GM21619 (cell line): ENCODE results near the gene SNX7.

ENCODE experiments used
- ATAC-seq: cut with Tn5 transposase; IDR thresholded peaks from one replicate; pipeline ENCODE4 v1.9.1; 2021; ENCODE audit not compliant: unreplicated experiment

The SNX7 gene

DNA sequence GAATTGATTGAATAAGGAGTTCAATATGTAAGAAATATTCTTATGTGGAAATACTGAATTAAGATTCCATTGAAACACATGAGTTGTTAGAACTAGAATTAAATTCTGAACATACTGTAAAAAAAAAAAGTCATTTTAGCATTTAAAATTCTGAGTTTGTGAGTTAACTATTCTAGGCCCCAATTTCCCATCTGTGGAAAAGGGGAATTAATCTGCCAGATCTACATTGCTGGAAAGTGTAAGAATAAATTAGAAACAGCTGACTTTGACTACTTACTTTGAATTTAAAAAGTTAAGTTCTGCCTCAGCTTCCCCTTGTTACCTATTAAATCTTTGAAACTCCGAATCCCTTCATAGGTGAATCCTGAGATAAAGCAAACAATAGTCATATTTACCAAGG, 103.0 kb downstream of the SNX7 start:
- no peak for ATAC-seq

DNA sequence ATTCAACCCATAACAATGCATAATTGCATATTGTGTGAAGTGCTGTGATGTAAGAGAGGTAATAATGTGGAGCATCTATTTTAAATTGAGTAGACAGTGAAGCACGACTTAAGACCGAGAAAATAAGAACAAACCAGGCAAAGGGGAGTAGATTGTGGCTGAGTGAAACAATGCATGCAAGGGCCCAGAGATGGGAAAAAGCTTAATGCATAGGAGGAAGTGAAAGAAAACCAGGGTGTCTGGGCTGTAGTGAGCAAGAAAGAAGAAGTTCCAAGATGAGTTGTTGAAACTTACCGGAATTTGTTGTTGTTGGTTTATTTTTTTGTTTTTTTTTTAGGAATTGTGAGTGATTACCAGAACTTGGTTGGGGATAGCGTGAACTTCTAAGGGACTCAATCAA, 104.7 kb downstream of the SNX7 start:
- no peak for ATAC-seq

DNA sequence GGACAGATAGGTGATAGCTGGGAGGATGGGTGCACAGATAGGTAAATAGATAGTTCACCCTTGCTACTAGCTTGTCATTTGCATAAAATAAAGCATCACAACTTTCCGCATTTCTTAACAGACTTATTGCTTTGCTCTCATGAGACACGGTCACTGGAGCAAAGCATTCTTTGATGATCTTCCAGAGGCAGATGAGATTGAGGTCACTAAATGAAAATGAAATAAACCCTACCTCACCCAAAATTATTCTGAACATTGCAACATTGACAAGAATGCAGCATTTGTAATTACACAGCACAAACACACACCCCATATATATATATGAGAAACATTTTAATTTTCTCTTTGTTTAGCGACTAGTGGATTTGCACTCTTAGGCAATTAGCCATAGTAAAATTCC, 107.6 kb downstream of the SNX7 start:
- ATAC-seq: no peak

DNA sequence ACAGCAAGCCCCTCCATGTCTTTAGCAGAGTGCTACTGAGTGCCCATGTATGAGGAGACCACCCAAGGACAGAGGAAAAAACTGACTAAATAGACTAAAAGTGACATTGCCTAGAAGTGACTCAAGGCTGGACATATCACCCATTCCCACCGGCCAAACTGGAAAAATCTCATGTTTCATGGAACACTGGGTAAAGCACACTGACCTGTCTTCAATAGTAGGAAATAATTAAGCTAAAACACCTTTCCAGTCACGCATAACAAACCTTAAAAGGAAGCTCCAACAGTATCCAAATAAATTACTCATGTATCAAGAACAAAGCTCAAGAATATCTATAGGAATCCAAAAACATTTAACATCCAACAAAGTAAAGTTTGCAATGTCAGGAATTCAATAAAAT, 120.4 kb downstream of the SNX7 start:
- no peak for ATAC-seq

DNA sequence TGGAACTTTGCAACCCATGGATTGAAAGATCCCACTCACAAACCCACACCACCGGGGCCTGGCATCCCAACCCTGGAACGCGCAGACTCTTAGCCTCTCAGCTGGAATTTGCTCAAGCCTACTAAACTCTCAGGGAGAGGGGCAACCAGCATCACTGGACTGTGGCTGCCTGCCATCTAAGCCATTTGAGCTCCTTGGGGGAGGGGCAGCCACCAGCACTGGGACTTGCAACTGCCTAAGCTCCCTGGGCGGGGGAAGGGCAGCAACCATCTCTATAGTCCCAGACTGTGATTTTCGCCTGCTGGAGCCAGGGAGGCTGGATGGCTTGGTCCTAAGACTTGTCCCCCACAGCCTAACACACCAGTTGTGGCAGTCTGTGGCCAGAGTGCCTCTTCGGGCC, 122.3 kb downstream of the SNX7 start:
- no peak for ATAC-seq

DNA sequence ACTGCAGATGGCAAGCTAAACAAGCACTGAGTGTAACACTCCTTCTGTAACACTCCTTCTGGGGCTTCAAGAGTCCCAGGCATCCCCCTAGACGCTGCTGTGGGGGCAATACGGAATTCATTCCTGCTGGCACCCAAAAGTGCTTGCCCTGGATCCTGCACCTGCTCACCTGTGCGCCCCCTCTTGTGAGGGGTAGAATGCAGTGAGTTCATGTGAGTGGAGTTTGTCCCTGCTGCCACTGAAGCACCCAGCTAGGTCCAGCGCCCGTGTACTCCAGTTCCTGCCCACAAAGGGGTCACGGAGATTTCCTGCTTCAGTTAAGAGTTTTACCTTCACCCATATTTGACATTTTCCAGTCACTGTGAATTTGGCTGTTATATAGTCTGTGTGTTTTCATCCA, 130.0 kb downstream of the SNX7 start:
- ATAC-seq: no peak

DNA sequence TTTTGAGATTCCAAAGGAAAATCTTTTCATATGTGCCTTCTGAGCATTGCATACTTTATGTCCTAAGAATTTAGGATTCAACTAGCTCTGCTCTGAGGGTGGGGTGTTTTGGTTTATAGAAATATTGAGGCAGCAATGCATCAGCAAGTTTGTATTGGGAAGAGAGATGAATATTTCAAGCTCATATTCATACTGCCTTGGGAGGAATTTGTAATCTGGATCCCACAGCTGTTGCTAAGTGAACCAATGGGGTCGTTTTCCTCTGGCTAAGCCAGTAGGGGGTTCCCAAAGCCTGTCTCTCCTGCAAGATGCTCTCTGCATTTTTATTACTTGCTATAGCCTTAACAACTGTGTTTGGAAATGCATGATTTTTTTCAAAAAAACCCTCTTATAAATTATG, 130.6 kb downstream of the SNX7 start:
- ATAC-seq: no peak

DNA sequence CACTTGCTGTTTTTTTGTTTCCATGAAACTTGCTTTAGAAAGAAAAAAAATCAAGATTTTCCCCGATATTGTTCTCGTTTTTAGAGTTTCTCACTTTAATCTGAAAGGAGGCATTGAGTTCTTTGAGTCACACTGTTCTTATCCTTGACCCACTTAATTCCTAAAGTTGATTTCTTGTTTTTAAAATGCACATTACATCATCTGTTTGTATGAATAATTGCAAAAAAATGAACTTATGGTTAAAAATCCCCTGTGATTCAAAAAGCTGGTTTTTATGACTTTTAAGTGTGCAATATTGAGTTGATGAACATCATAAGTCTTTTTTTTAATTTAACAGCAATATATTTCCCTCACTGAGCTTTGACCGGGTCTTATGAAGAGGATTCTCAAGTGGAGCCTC, 131.6 kb downstream of the SNX7 start:
- ATAC-seq: no peak

DNA sequence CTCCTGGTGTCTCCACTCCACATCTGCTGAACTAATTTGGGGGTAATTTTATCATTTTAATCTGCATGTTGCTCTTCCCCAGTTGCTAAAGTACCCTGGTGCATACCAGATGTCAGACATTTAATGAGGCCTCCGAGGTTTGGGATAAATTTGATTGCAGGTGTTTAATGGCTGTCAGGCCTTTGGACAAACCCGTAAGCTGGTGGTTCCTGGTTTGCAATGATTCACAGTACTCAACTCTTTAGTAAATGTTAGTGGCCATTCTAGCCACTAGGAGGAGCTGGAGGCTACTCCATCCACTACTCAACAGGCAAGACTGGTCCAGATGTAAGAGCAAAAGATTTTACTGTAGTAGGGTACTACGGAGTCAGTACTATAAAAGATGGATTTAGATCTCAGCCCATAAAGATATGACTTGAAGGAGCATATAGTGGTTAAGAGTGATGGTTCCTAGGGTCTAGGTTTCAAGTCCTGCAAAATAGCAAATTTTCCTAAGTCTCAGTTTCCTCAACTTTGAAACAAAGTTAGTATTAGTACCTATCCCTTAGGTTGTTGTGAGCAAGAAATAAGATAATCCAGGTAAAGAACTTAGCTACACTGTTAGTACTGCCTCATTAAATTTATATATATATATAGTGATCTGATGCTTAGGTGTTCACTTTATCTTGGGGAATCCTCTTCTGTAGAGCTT, 132.8 kb downstream of the SNX7 start:
- peak; percentile 98 for ATAC-seq

DNA sequence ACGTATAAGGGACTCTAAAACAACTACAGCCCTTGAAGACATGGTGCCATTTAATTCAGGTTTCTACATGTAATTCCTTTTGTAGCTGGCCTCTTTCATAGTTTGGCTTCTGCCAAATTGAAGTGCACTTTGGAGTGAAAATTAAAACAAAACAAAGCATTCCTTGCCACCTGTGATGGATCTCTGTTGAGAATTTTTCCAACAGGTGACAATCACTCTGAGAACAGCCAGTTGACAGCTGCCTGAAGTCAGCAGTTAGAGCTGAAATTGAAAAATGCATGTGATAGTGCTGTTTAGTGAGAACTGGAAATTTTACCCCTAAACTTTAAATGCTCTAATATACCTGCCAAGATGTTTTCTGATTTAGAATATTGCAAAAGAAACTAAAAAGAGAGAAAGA, 134.5 kb downstream of the SNX7 start:
- no peak for ATAC-seq

DNA sequence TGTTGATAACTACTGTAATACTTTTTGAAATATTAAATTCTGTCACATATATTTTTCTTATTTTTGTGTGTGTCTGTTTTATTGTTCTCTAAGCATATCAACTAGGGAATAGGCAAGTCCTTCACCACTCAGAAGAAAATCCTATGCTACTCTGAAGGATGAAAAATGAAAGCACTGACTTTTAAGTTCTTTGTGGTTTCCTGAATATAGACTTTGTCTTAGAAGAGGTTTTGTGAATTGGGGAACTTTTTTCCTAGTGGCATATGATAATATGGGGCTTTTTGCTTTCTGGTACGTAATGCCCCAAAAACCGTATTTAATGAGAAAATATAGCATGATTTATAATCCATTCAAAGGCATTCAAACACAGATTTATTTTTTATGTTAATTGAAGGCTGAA, 136.0 kb downstream of the SNX7 start:
- ATAC-seq: no peak
